PFSK-1 (cell line): ENCODE measurements around the gene DCLRE1B.

Experiments used
- FOXP2 ChIP-seq: optimal IDR thresholded peaks from 2 replicates; pipeline ENCODE3; 2011; ENCODE audit warnings: borderline replicate concordance, control low read depth, inconsistent platforms; ENCODE audit not compliant: insufficient read depth; ENCODE audit errors: extremely low read length, extremely low read depth
- POLR2AphosphoS5 ChIP-seq: IDR thresholded peaks from 2 replicates; pipeline ENCODE4 v1.6.1; 2012; ENCODE audit warnings: low read depth, mild to moderate bottlenecking, control low read depth, low read length, moderate library complexity
- TAF1 ChIP-seq: IDR thresholded peaks from 2 replicates; pipeline ENCODE4 v1.6.1; 2012; ENCODE audit warnings: low read length, control low read depth, borderline replicate concordance; ENCODE audit not compliant: insufficient read depth
- TF ChIP-seq, protein P1 (sequence below), 2 experiments: IDR thresholded peaks; 2 replicates each; pipeline versions ENCODE4 v1.6.1 to v1.8.0; 2011 to 2012; ENCODE audit warnings: low read depth in 2 of 2, low read length in 2 of 2, control low read depth in 1 of 2, inconsistent platforms in 1 of 2, mild to moderate bottlenecking in 1 of 2, moderate library complexity in 1 of 2; ENCODE audit not compliant: insufficient read depth in 1 of 2

DNA sequence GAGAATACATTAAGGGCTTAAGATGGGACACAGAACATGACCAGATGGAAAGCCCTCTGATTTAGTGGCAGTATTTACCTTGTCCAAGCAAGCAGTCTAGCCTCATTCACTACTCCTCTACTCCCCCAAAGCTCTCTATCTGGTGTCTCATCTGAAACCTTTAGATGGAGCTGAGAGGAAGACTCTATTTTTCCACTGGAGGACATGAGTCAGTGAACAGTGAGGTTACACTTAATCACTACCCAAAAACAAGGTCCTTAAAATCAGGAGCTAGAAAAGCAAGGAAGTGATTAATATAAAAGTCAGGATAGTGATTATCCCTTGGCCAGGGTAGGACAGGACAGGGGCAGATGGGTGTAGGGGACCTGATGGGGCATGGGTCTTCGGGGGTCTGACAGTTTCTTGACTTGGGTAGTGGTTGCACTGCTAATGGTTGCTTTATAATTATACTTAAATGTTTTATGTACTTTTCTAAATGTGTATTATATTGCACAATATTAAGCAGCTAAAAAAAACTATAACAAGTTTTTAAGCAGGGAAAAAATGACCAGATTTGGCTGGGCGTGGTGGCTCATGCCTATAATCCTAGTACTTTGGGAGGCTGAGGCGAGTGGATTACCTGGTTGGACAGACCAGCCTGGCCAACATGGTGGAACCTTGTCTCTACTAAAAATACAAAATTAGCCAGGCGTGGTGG, 36.6 kb upstream of the DCLRE1B start:
- TF ChIP-seq POLR2AphosphoS5 (no peak), TAF1 (no peak), FOXP2 (no peak)
- TF ChIP-seq, protein P1, sequence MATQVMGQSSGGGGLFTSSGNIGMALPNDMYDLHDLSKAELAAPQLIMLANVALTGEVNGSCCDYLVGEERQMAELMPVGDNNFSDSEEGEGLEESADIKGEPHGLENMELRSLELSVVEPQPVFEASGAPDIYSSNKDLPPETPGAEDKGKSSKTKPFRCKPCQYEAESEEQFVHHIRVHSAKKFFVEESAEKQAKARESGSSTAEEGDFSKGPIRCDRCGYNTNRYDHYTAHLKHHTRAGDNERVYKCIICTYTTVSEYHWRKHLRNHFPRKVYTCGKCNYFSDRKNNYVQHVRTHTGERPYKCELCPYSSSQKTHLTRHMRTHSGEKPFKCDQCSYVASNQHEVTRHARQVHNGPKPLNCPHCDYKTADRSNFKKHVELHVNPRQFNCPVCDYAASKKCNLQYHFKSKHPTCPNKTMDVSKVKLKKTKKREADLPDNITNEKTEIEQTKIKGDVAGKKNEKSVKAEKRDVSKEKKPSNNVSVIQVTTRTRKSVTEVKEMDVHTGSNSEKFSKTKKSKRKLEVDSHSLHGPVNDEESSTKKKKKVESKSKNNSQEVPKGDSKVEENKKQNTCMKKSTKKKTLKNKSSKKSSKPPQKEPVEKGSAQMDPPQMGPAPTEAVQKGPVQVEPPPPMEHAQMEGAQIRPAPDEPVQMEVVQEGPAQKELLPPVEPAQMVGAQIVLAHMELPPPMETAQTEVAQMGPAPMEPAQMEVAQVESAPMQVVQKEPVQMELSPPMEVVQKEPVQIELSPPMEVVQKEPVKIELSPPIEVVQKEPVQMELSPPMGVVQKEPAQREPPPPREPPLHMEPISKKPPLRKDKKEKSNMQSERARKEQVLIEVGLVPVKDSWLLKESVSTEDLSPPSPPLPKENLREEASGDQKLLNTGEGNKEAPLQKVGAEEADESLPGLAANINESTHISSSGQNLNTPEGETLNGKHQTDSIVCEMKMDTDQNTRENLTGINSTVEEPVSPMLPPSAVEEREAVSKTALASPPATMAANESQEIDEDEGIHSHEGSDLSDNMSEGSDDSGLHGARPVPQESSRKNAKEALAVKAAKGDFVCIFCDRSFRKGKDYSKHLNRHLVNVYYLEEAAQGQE (IDR thresholded peaks at IDR 0.05; ENCODE audit: insufficient read depth in 1 of 2, low read depth in 2 of 2, low read length in 2 of 2) = no peak
